IPS-11a (cell line): ENCODE results near the gene EDNRA.

Experiments used
- H3K4me3 ChIP-seq: one replicate; pipeline ENCODE4 v1.5.1; 2013; ENCODE audit warnings: low read depth, low read length, control low read depth

EDNRA gene

GRCh38 chr4:147538711-147539110 is 57.8 kb downstream of the EDNRA start:
- H3K4me3 ChIP-seq, result no peak overlapping the region

- H3K4me3 ChIP-seq, result no peak overlapping the region
Measured at GRCh38 chr4:147539959-147540358, 59.1 kb downstream of the EDNRA start.

- H3K4me3 ChIP-seq, result no peak overlapping the region
Measured at GRCh38 chr4:147542229-147542990, 61.5 kb downstream of the EDNRA start.

GRCh38 chr4:147543034-147543433 is 62.1 kb downstream of the EDNRA start:
- no peak overlapping the region for H3K4me3 ChIP-seq

- H3K4me3 ChIP-seq, result no peak overlapping the region
Measured at GRCh38 chr4:147546349-147546748, 65.5 kb downstream of the EDNRA start.

- no peak overlapping the region for H3K4me3 ChIP-seq
Measured at GRCh38 chr4:147547314-147548056, 66.6 kb downstream of the EDNRA start.

GRCh38 chr4:147548256-147548655 is 67.4 kb downstream of the EDNRA start:
- H3K4me3 ChIP-seq, result no peak overlapping the region

- H3K4me3 ChIP-seq, result no peak overlapping the region
Measured at GRCh38 chr4:147550626-147551246, 69.8 kb downstream of the EDNRA start.

GRCh38 chr4:147560625-147561024 is 79.7 kb downstream of the EDNRA start:
- H3K4me3 ChIP-seq, result no peak overlapping the region

GRCh38 chr4:147566762-147567161 is 85.9 kb downstream of the EDNRA start:
- H3K4me3 ChIP-seq, result no peak overlapping the region

GRCh38 chr4:147567276-147567675 is 86.4 kb downstream of the EDNRA start:
- H3K4me3 ChIP-seq, result no peak overlapping the region

GRCh38 chr4:147570616-147571015 is 89.7 kb downstream of the EDNRA start:
- no peak overlapping the region for H3K4me3 ChIP-seq

GRCh38 chr4:147571036-147571770 is 90.3 kb downstream of the EDNRA start:
- H3K4me3 ChIP-seq, result no peak overlapping the region

GRCh38 chr4:147576084-147576483 is 95.2 kb downstream of the EDNRA start:
- H3K4me3 ChIP-seq, result no peak overlapping the region

GRCh38 chr4:147578051-147578476 is 97.2 kb downstream of the EDNRA start:
- no peak overlapping the region for H3K4me3 ChIP-seq

GRCh38 chr4:147578593-147578992 is 97.7 kb downstream of the EDNRA start:
- no peak overlapping the region for H3K4me3 ChIP-seq

- H3K4me3 ChIP-seq, result no peak overlapping the region
Measured at GRCh38 chr4:147580396-147580795, 99.5 kb downstream of the EDNRA start.

- no peak overlapping the region for H3K4me3 ChIP-seq
Measured at GRCh38 chr4:147581606-147582350, 100.9 kb downstream of the EDNRA start.

GRCh38 chr4:147582386-147583060 is 101.6 kb downstream of the EDNRA start:
- no peak overlapping the region for H3K4me3 ChIP-seq

- H3K4me3 ChIP-seq, result no peak overlapping the region
Measured at GRCh38 chr4:147583876-147584275, 103.0 kb downstream of the EDNRA start.
